K562 (cell line): Measurements from ENCODE around the gene GABBR1. TPM values are rescaled to one million over a fixed set of nuclear protein-coding genes. Genes with fewer than 3 reads are reported as not detected.

Experiments
- ATAC-seq: fragments of 200-7000 bp; cut with Tn5 transposase; 3 replicates; pipeline ENCODE4 v1.9.1; 2020; ENCODE audit warnings: moderate library complexity
- BruUV-seq: library from RNA; stranded (reverse); fragments of 400-500 nt; replicated peaks from 2 replicates; lab custom pipeline; 2021; lab: Mats Ljungman, UMichigan
- CTCF ChIA-PET: fragments of 300-600 bp; formaldehyde crosslinking; extraction: SDS; loops from one replicate; lab custom pipeline; 2021; ENCODE audit warnings: low intra/inter-chr PET ratio; lab: Yijun Ruan, JAX
- POLR2A ChIA-PET: fragments of 300-600, 350-650 bp; sonication (Branson Sonifier 250); formaldehyde crosslinking; extraction: SDS; loops from one replicate; lab custom pipeline; 2021; ENCODE audit warnings: antibody characterized with exemption, inconsistent platforms; lab: Yijun Ruan, JAX
- DNase-seq, 4 experiments: peaks; one replicate each; pipeline versions ENCODE4 v3.0.0 to v3.0.0-alpha.2; 2011 to 2018; ENCODE audit warnings: low spot score in 3 of 4, mixed read lengths in 3 of 4; ENCODE audit errors: extremely low read depth in 1 of 4
- FAIRE-seq: peaks from 2 replicates; lab custom pipeline; 2011; peaks lifted over from hg19 to GRCh38; lab: Jason Lieb, UNC
- H2AFZ ChIP-seq: 2 replicates; pipeline ENCODE4 v1.6.0; 2011; ENCODE audit warnings: low read depth, low read length, control low read depth, inconsistent platforms
- H3K27ac ChIP-seq: fragments of 200-600 bp; 3 replicates; pipeline ENCODE4 v1.8.0; 2011; ENCODE audit warnings: low read depth, mild to moderate bottlenecking, control low read depth, inconsistent platforms, low read length, moderate library complexity, mixed read lengths; ENCODE audit errors: extremely low read depth
- H3K27me3 ChIP-seq, 2 experiments: fragments of 300-600 bp in 1 of 2; 2 replicates in 1 of 2; 3 replicates in 1 of 2; pipeline versions ENCODE4 v1.6.0 to v1.8.0; 2011; ENCODE audit warnings: inconsistent platforms in 2 of 2, low read length in 2 of 2, mild to moderate bottlenecking in 1 of 2, mixed read lengths in 1 of 2, moderate library complexity in 1 of 2; ENCODE audit not compliant: control insufficient read depth in 2 of 2, insufficient read depth in 2 of 2
- H3K36me3 ChIP-seq: fragments of 300-600 bp; 3 replicates; pipeline ENCODE4 v1.8.0; 2011; ENCODE audit warnings: mild to moderate bottlenecking, low read length, inconsistent platforms; ENCODE audit not compliant: control insufficient read depth, insufficient read depth
- H3K4me1 ChIP-seq, 2 experiments: fragments of 200-600 bp in 1 of 2; replicated peaks in 1 of 2; 2 replicates in 1 of 2; 3 replicates in 1 of 2; pipeline versions ENCODE4 v1.5.1 to v1.8.0; 2011; ENCODE audit warnings: inconsistent platforms in 2 of 2, low read length in 2 of 2, mild to moderate bottlenecking in 1 of 2, mixed read lengths in 1 of 2, moderate library complexity in 1 of 2; ENCODE audit not compliant: control insufficient read depth in 2 of 2, insufficient read depth in 2 of 2
- H3K4me2 ChIP-seq: 2 replicates; pipeline ENCODE4 v1.6.1; 2011; ENCODE audit warnings: low read length, control low read depth, inconsistent platforms, mixed read lengths; ENCODE audit not compliant: insufficient read depth
- H3K4me3 ChIP-seq: fragments of 200-600 bp; sonication (generic), shearing (Covaris generic); 2 replicates; pipeline ENCODE4 v1.5.1; 2016; ENCODE audit warnings: control low read depth, inconsistent platforms
- H3K79me2 ChIP-seq: fragments of 200-600 bp; 3 replicates; pipeline ENCODE4 v1.8.0; 2011; ENCODE audit warnings: low read length, inconsistent platforms; ENCODE audit not compliant: control insufficient read depth, insufficient read depth
- H3K9ac ChIP-seq, 2 experiments: 2 replicates each; pipeline versions ENCODE4 v1.6.0 to v1.6.1; 2011; ENCODE audit warnings: low read depth in 2 of 2, low read length in 2 of 2, control low read depth in 1 of 2, inconsistent platforms in 1 of 2, mild to moderate bottlenecking in 1 of 2, mixed read lengths in 1 of 2; ENCODE audit not compliant: insufficient read depth in 1 of 2
- H3K9me1 ChIP-seq: one replicate; pipeline ENCODE4 v1.6.0; 2011; ENCODE audit warnings: inconsistent platforms, mild to moderate bottlenecking, low read length, moderate library complexity; ENCODE audit not compliant: control insufficient read depth, insufficient read depth
- H3K9me3 ChIP-seq: replicated peaks from 2 replicates; pipeline ENCODE4 v1.5.1; 2011; ENCODE audit warnings: low read depth, low read length, inconsistent platforms; ENCODE audit not compliant: control insufficient read depth, insufficient read depth
- H4K20me1 ChIP-seq: replicated peaks from 2 replicates; pipeline ENCODE4 v1.6.1; 2011; ENCODE audit warnings: low read length, inconsistent platforms, mixed read lengths; ENCODE audit not compliant: control insufficient read depth, insufficient read depth
- GABPB2 ChIP-seq: fragments of 250-450 bp; sonication (Bioruptor Pico); conservative IDR thresholded peaks from 2 replicates; pipeline ENCODE4 v1.5.1; 2021; ENCODE audit warnings: mild to moderate bottlenecking
- MYC ChIP-seq, 2 experiments: fragments of 250-450 bp in 1 of 2; sonication (Bioruptor Pico) in 1 of 2; IDR thresholded peaks; 2 replicates each; pipeline versions ENCODE4 v1.5.1 to v1.6.1; 2012 to 2021; ENCODE audit warnings: low read depth in 2 of 2, borderline replicate concordance in 1 of 2, improper control_type of control experiment in 1 of 2, low read length in 1 of 2, mild to moderate bottlenecking in 1 of 2, moderate library complexity in 1 of 2
- POLR2A ChIP-seq: fragments of 450-650 bp; conservative IDR thresholded peaks from 2 replicates; pipeline ENCODE4 v1.6.1; 2016
- POLR2AphosphoS5 ChIP-seq: IDR thresholded peaks from 2 replicates; pipeline ENCODE4 v1.6.1; 2011; ENCODE audit warnings: mild to moderate bottlenecking, low read depth, low read length, moderate library complexity; ENCODE audit not compliant: control insufficient read depth, insufficient read depth
- SIN3A ChIP-seq, 2 experiments: fragments of 150-350 bp in 1 of 2; IDR thresholded peaks; 2 replicates each; pipeline ENCODE4 v1.6.1; 2011 to 2016; ENCODE audit warnings: borderline replicate concordance in 2 of 2, low read depth in 2 of 2, low read length in 2 of 2, mild to moderate bottlenecking in 2 of 2, moderate library complexity in 2 of 2; ENCODE audit not compliant: control insufficient read depth in 1 of 2
- SUPT5H ChIP-seq: fragments of 450-650 bp; IDR thresholded peaks from 2 replicates; pipeline ENCODE4 v1.6.1; 2016
- ZBTB26 ChIP-seq: fragments of 450-650 bp; formaldehyde crosslinking; IDR thresholded peaks from 2 replicates; pipeline ENCODE4 v1.4.0; 2022; ENCODE audit warnings: missing genetic modification characterization
- ZNF655 ChIP-seq: fragments of 250-450 bp; sonication (Bioruptor Pico); IDR thresholded peaks from 2 replicates; pipeline ENCODE4 v1.5.0; 2021
- WGBS: fragments of 100-300 bp; shearing (Covaris generic); methylation state at CpG from one replicate; pipeline ENCODE4 v1.1.6; 2016; ENCODE audit warnings: low coverage, mixed read lengths; ENCODE audit not compliant: insufficient coverage; ENCODE audit errors: missing lambda C conversion rate; 5-methylcytosine and 5-hydroxymethylcytosine counted together
- in situ Hi-C: fragments of 300-500 bp; cut with MboI; formaldehyde crosslinking; loops from 4 replicates; pipeline ENCODE4 v1.15.0; 2018; ENCODE audit warnings: inconsistent platforms, mixed read lengths
- intact Hi-C: fragments of 100-400 bp; cut with micrococcal nuclease; formaldehyde crosslinking; loops from 2 replicates; pipeline ENCODE4 v1.14.2; 2022
- polyA plus RNA-seq, 8 experiments: library from polyadenylated mRNA; depleted of rRNA in 4 of 8; stranded (reverse) in 5 of 8; unstranded in 3 of 8; fragments of >200 nt; fragmentation: Nextera tagmentation in 2 of 8; fragmentation: Illumina TruSeq in 1 of 8; extraction: Ambion mirVana in 2 of 8; extraction: Trizol in 1 of 8; gene quantifications; 2 replicates each; pipeline versions ENCODE4 v1.2.1 to v1.2.3, GENCODE V29; 2011 to 2014; ENCODE audit warnings: inconsistent platforms in 1 of 8, missing spikeins in 1 of 8
- total RNA-seq, 7 experiments: library from RNA; depleted of rRNA in 6 of 7; stranded (reverse); fragments of >200 nt in 6 of 7; fragmentation: Illumina TruSeq in 2 of 7; extraction: Trizol in 2 of 7; gene quantifications; 2 replicates each; pipeline versions ENCODE4 v1.2.1 to v1.2.3, GENCODE V29; 2011 to 2021; ENCODE audit warnings: low replicate concordance in 1 of 7

Gene GABBR1
- total and polyA plus RNA-seq, 9 of the 15 experiments (the other 6 are each of a cell fraction or from before 2014, with no cell fraction given): 2.2 to 48.3 (median 20.8) TPM

- CTCF ChIA-PET: no interaction called here
- Histone ChIP-seq H3K4me2 (no peak overlapping the region), H3K4me1 (peaks cover 0 to 3% of the 10 kb centered on the region in 2 experiments; a peak in 3 of 5 replicates), H3K27me3 (0 out of 5 replicates have a peak, but pooled peaks cover 3 to 4% of the 10 kb centered on the region in 2 experiments), H3K36me3 (peaks cover 23% of the 10 kb centered on the region), H3K9me3 (no peaks in the 10 kb centered on the region), H3K27ac (no peak overlapping the region), H3K79me2 (no peaks in the 10 kb centered on the region), H3K4me3 (no peak overlapping the region), H3K9ac (no peak overlapping the region), H4K20me1 (peaks cover 6% of the 10 kb centered on the region), H2AFZ (no peak overlapping the region), H3K9me1 (peaks cover 3% of the 10 kb centered on the region)
- no TSS peak for BruUV-seq
- FAIRE-seq (no peak), DNase-seq (no peak), ATAC-seq (no peak)
- intact Hi-C loops (no loop called here), in situ Hi-C loops (loop anchor here (25.0 kb wide), 1 partner anchor 761 kb away; no protein-coding TSS in a partner anchor)
- WGBS: 32% methylated on average over 2 of the region's 2 CpGs
- POLR2A ChIA-PET: interaction anchor here (0.6 to 1.7 kb wide), 10 partner anchors 8 to 760 kb away, joined by 3 to 4 read pairs (median 3); no protein-coding TSS in a partner anchor
- TF ChIP-seq ZBTB26 (CRISPR knock-in tag) (no peak), SUPT5H (0 out of 2 replicates have a peak, but pooled peaks have one; percentile 51), POLR2A (0 out of 2 replicates have a peak, but pooled peaks have one; percentile 48), ZNF655 (CRISPR knock-in tag) (no peak), POLR2AphosphoS5 (no peak), GABPB2 (no peak), MYC (IDR thresholded peaks at IDR 0.05; ENCODE audit: low read depth, low read length) (no peak), MYC (CRISPR knock-in tag; IDR thresholded peaks at IDR 0.05; ENCODE audit: borderline replicate concordance, low read depth) (no peak), SIN3A (IDR thresholded peaks at IDR 0.05; ENCODE audit: borderline replicate concordance in 2 of 2, control insufficient read depth in 1 of 2, low read depth in 2 of 2, low read length in 2 of 2) (no peak)
- TF ChIP-seq, all 486 proteins: peak for 2
These were observed 34.7 kb downstream of the GABBR1 start for GRCh38 chr6:29598172-29598747.
